Measurements from ENCODE around the gene ZNF581.

The ZNF581 gene

DNA sequence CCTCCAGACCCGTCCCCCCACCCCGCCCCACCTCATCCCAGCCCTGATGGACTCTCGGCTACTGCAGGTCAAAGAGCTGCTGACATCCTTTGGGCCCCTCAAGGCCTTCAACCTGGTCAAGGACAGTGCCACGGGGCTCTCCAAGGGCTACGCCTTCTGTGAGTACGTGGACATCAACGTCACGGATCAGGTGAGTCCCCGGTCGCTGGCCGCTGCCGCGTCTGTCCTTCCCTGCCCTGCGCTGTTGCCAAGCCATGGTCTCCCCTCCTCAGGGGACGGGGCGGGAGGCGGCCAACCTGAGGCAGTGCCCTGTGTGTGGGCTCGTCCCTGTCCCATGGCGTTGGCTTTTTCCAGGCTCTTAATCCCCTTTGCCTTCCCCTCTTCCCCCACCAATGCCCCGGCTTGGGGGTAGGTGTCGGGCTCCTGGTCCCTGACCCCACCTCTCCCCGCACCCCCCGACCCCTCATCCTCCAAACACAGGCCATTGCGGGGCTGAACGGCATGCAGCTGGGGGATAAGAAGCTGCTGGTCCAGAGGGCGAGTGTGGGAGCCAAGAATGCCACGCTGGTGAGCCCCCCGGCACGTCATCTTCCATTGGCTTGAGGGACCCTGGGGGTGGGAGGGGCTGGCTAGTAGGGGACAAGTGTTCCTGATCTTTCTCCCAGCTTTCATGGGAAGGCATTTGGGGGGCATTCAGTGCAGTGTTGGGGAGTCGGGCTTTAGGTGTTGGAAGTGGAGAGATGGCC, 25.3 kb downstream of the ZNF581 start:
- Histone ChIP-seq H3K27ac (no peak overlapping the region), H3K36me3 (peaks cover 82% of the 10 kb centered on the region), H3K9me3 (ENCODE audit: severe bottlenecking) (no peaks in the 10 kb centered on the region), H3K27me3 (ENCODE audit: insufficient read depth, low read depth, severe bottlenecking) (no peaks in the 10 kb centered on the region), H3K4me3 (ENCODE audit: low read depth, low read length) (no peak overlapping the region)
- TF ChIP-seq, protein P1, sequence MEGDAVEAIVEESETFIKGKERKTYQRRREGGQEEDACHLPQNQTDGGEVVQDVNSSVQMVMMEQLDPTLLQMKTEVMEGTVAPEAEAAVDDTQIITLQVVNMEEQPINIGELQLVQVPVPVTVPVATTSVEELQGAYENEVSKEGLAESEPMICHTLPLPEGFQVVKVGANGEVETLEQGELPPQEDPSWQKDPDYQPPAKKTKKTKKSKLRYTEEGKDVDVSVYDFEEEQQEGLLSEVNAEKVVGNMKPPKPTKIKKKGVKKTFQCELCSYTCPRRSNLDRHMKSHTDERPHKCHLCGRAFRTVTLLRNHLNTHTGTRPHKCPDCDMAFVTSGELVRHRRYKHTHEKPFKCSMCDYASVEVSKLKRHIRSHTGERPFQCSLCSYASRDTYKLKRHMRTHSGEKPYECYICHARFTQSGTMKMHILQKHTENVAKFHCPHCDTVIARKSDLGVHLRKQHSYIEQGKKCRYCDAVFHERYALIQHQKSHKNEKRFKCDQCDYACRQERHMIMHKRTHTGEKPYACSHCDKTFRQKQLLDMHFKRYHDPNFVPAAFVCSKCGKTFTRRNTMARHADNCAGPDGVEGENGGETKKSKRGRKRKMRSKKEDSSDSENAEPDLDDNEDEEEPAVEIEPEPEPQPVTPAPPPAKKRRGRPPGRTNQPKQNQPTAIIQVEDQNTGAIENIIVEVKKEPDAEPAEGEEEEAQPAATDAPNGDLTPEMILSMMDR (IDR thresholded peaks at IDR 0.05; ENCODE audit: low read depth, low read length): no peak
- no peak for DNase-seq

DNA sequence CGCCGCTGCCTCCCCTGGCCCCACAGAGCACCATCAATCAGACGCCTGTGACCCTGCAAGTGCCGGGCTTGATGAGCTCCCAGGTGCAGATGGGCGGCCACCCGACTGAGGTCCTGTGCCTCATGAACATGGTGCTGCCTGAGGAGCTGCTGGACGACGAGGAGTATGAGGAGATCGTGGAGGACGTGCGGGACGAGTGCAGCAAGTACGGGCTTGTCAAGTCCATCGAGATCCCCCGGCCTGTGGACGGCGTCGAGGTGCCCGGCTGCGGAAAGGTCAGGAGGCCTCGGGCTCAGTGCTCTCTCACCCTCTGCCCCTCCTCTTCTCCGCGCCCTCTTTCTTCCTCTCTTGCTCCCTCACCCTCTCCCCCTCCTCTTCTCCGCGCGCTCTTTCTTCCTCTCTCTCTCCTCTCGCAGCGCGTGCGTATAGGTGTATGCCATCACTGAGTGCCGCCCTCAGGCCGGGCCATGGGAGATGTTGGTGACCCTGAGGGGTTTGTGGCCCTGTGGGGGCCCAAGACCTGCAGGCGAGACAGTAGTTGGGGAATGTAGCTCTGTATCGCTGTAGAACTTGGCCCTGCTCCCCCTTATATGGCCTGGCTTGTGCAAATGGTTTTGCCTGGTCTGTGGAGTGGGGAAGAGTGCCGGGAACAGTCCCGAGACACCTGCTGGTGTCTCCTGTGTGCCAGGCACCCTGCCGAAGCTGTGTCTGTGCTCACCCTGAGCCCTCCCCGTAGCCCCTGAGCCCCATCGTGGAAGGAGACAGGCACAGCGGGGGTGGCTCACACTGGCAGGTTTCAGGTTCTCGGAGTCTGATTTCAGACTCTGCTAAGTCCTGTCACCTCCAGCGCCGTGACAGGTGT, 26.2 kb downstream of the ZNF581 start:
- H3K27me3 ChIP-seq (ENCODE audit: insufficient read depth, low read depth, severe bottlenecking): no peaks in the 10 kb centered on the region
- TF ChIP-seq, protein P1 (IDR thresholded peaks at IDR 0.05; ENCODE audit: low read depth, low read length): no peak
- no peak overlapping the region for H3K27ac ChIP-seq
- H3K4me3 ChIP-seq (ENCODE audit: low read depth, low read length): no peak overlapping the region
- H3K36me3 ChIP-seq: peaks cover 78% of the 10 kb centered on the region
- H3K9me3 ChIP-seq (ENCODE audit: severe bottlenecking): no peaks in the 10 kb centered on the region
- DNase-seq: no peak

DNA sequence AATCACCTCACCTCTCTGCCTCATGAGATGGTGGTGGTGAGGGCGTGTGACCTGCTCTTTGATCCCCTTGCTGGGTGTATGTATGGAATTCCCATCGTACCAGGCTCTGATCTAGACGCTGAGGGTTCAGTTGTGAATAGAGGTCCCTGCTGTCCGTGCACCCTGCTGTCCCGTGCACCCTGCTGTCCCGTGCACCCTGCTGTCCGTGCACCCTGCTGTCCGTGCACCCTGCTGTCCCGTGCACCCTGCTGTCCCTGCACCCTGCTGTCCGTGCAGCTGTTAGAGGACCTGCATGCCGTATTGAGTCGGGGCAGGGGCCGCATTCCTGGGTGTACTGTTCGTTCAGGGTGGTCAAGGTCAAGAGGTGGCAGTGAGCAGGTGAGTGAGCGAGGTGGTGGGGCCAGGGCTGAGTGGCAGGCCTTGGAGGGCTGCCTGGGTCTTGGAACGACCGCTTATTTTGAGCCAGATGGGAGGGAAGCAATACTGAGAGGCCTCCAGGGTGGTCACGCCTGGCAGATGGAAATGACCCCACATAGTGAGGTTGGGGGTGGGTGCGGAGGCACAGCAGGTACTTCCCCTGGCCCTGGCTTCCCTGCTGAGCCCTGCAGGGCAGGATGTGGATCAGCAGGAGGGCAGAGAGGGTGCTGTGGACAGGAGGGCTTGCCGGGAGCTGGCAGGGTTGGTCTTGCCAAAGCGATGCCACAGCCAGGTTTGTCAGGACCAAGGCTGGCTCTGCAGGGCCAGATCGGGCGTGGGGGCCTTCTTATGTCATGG, 27.0 kb downstream of the ZNF581 start:
- no peaks in the 10 kb centered on the region for H3K27me3 ChIP-seq (ENCODE audit: insufficient read depth, low read depth, severe bottlenecking)
- no peak overlapping the region for H3K4me3 ChIP-seq (ENCODE audit: low read depth, low read length)
- no peak overlapping the region for H3K27ac ChIP-seq
- DNase-seq: no peak
- H3K9me3 ChIP-seq (ENCODE audit: severe bottlenecking): no peaks in the 10 kb centered on the region
- TF ChIP-seq, protein P1 (IDR thresholded peaks at IDR 0.05; ENCODE audit: low read depth, low read length): no peak
- H3K36me3 ChIP-seq: peaks cover 74% of the 10 kb centered on the region

DNA sequence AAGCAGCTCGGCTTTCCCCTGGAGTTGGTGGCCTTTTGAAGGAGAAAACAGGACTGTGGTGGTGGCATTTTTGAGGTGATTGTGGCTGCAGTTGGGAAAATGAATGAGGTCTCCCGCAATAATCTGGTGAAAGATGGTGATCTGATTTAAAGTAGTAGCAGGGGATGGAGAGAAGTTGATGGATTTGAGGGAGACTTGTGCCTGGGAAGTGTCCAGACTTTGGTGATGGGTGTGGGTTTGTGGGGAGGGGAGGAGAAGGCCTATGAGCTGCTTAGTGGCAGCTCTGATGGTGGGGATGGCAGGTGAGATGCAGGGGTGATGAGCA, 27.6 kb downstream of the ZNF581 start:
- TF ChIP-seq, protein P1 (IDR thresholded peaks at IDR 0.05; ENCODE audit: low read depth, low read length): no peak
- peaks cover 69% of the 10 kb centered on the region for H3K36me3 ChIP-seq
- H3K4me3 ChIP-seq (ENCODE audit: low read depth, low read length): no peak overlapping the region
- no peak for DNase-seq
- H3K27me3 ChIP-seq (ENCODE audit: insufficient read depth, low read depth, severe bottlenecking): no peaks in the 10 kb centered on the region
- H3K27ac ChIP-seq: no peak overlapping the region
- no peaks in the 10 kb centered on the region for H3K9me3 ChIP-seq (ENCODE audit: severe bottlenecking)

DNA sequence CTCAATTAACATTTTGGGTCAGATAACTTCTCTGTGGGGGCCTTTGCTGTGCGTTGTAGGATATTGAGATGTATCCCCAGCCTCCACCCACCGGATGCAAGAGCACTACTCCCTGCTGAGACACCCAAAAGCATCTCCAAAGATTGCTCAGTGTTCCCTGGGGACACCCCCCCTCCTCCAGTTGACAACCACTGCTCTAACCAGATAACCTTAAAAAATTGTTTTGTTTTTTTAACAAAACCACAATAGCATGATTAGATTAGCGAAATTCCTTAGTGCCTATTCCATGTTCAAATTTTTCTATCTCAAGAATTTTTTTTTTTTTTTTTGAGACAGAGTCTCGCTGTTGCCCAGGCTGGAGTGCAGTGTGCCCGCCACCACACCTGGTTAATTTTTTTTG, 29.0 kb downstream of the ZNF581 start:
- no peak overlapping the region for H3K27ac ChIP-seq
- H3K9me3 ChIP-seq (ENCODE audit: severe bottlenecking): no peaks in the 10 kb centered on the region
- no peak for DNase-seq
- H3K4me3 ChIP-seq (ENCODE audit: low read depth, low read length): no peak overlapping the region
- no peaks in the 10 kb centered on the region for H3K27me3 ChIP-seq (ENCODE audit: insufficient read depth, low read depth, severe bottlenecking)
- TF ChIP-seq, protein P1 (IDR thresholded peaks at IDR 0.05; ENCODE audit: low read depth, low read length): no peak
- peaks cover 66% of the 10 kb centered on the region for H3K36me3 ChIP-seq

All from WERI-Rb-1 (cell line).